Uterus (tissue), 4 donors: Measurements from ENCODE around the gene FZD1. TPM values are rescaled to one million over a fixed set of nuclear protein-coding genes. Genes with fewer than 3 reads are reported as not detected.

Experiments
- DNase-seq, 2 donors: peaks; one replicate each; pipeline ENCODE4 v3.0.0-alpha.2; 2019 to 2020
- H3K27ac ChIP-seq, 2 donors: fragments of 200-600 bp; sonication (generic); 1 replicate in 1 of 2; 2 replicates in 1 of 2; pipeline ENCODE4 v1.5.1; 2016 to 2018
- H3K27me3 ChIP-seq, 2 donors: fragments of 200-600 bp; sonication (generic); one replicate each; pipeline ENCODE4 v1.5.1; 2018 to 2019; ENCODE audit warnings: control low read depth in 1 of 2
- H3K36me3 ChIP-seq, 2 donors: fragments of 200-600 bp; sonication (generic); one replicate each; pipeline ENCODE4 v1.5.1; 2019; ENCODE audit warnings: control low read depth in 1 of 2
- H3K4me1 ChIP-seq, 2 donors: fragments of 200-600 bp; sonication (generic); one replicate each; pipeline ENCODE4 v1.5.1; 2018 to 2019; ENCODE audit warnings: control low read depth in 1 of 2
- H3K4me3 ChIP-seq, 2 donors: fragments of 200-600 bp; sonication (generic); 1 replicate in 1 of 2; 2 replicates in 1 of 2; pipeline ENCODE4 v1.5.1; 2018 to 2019; ENCODE audit warnings: mild to moderate bottlenecking in 1 of 2
- H3K9me3 ChIP-seq, 2 donors: fragments of 200-600 bp; sonication (generic); one replicate each; pipeline ENCODE4 v1.5.1; 2019; ENCODE audit warnings: control low read depth in 1 of 2
- CTCF ChIP-seq, 4 experiments: fragments of 200-600 bp in 2 of 4; fragments of 450-650 bp in 2 of 4; sonication (generic) in 2 of 4; IDR thresholded peaks; one replicate each; pipeline ENCODE4 v1.5.1; 2016 to 2019; ENCODE audit warnings: antibody characterized with exemption in 4 of 4, mild to moderate bottlenecking in 2 of 4, moderate library complexity in 1 of 4
- POLR2A ChIP-seq, 2 donors: fragments of 450-650 bp; IDR thresholded peaks; one replicate each; pipeline ENCODE4 v1.6.1; 2016; ENCODE audit warnings: antibody characterized with exemption in 2 of 2, mild to moderate bottlenecking in 1 of 2, moderate library complexity in 1 of 2
- intact Hi-C: fragments of 100-400 bp; cut with DNase I; formaldehyde crosslinking; loops from one replicate; pipeline ENCODE4 v1.15.1; 2023; ENCODE audit warnings: low total_unique reads
- total RNA-seq, 4 donors: library from RNA; depleted of rRNA in 3 of 4; stranded (reverse); fragments of >200 nt in 3 of 4; gene quantifications; one replicate each; pipeline versions ENCODE4 v1.1.0 to v1.2.4, GENCODE V29; 2014 to 2023
- donor health status: DM: yes; HTN: yes; CAD: no.

The FZD1 gene
- total RNA-seq, 4 donors from 2014 or later, result 5.0 to 39.3 (median 10.2) TPM

GRCh38 chr7:91249506-91250233 lies 14.6 kb upstream of the FZD1 start:
- intact Hi-C loops, result no loop called here
- Histone ChIP-seq H3K9me3 (no peaks in the 10 kb centered on the region), H3K36me3 (no peaks in the 10 kb centered on the region), H3K4me3 (no peak overlapping the region), H3K27me3 (no peaks in the 10 kb centered on the region), H3K27ac (no peak overlapping the region), H3K4me1 (no peaks in the 10 kb centered on the region)
- DNase-seq, result no peak
- TF ChIP-seq POLR2A (IDR thresholded peaks at IDR 0.05) (no peak), CTCF (IDR thresholded peaks at IDR 0.05) (no peak)

- TF ChIP-seq POLR2A (IDR thresholded peaks at IDR 0.05) (no peak), CTCF (IDR thresholded peaks at IDR 0.05) (no peak)
- H3K27ac ChIP-seq, result no peak overlapping the region
- no peaks in the 10 kb centered on the region for H3K27me3 ChIP-seq
- intact Hi-C loops, result no loop called here
- H3K4me1 ChIP-seq, result no peaks in the 10 kb centered on the region
- no peaks in the 10 kb centered on the region for H3K9me3 ChIP-seq
- no peak overlapping the region for H3K4me3 ChIP-seq
- no peaks in the 10 kb centered on the region for H3K36me3 ChIP-seq
- no peak for DNase-seq
Observed at GRCh38 chr7:91250706-91251105, 13.5 kb upstream of the FZD1 start.

GRCh38 chr7:91251877-91252276 lies 12.4 kb upstream of the FZD1 start:
- Histone ChIP-seq H3K27me3 (no peaks in the 10 kb centered on the region), H3K4me1 (no peaks in the 10 kb centered on the region), H3K9me3 (no peaks in the 10 kb centered on the region), H3K4me3 (no peak overlapping the region), H3K36me3 (no peaks in the 10 kb centered on the region), H3K27ac (no peak overlapping the region)
- DNase-seq, result no peak
- intact Hi-C loops, result no loop called here
- no peak for TF ChIP-seq POLR2A (IDR thresholded peaks at IDR 0.05)
- no peak for TF ChIP-seq CTCF (IDR thresholded peaks at IDR 0.05)

- no peak for TF ChIP-seq POLR2A (IDR thresholded peaks at IDR 0.05)
- no peak for TF ChIP-seq CTCF (IDR thresholded peaks at IDR 0.05)
- Histone ChIP-seq H3K27ac (peak overlapping the region; percentile 90 to 93), H3K36me3 (no peaks in the 10 kb centered on the region), H3K4me3 (peak overlapping the region; percentile 49 to 62), H3K27me3 (no peaks in the 10 kb centered on the region), H3K9me3 (no peaks in the 10 kb centered on the region), H3K4me1 (peaks cover 0 to 6% of the 10 kb centered on the region in 2 donors)
- intact Hi-C loops, result no loop called here
- peak; percentile 19 to 27 for DNase-seq
Observed at GRCh38 chr7:91263384-91264045, 718 bp upstream of the FZD1 start.
